SHP77 treated with DMSO at 0.1 percent for 48 hours (cell line): Measurements from ENCODE around the gene KCNQ1.

ENCODE experiments used
- DNase-seq: peaks from one replicate; lab custom pipeline; 2025; lab: John Stamatoyannopoulos, UW

Gene KCNQ1

GRCh38 chr11:2423157-2424025, 21.4 kb upstream of the KCNQ1 start:
- peak; percentile 20 for DNase-seq

DNA sequence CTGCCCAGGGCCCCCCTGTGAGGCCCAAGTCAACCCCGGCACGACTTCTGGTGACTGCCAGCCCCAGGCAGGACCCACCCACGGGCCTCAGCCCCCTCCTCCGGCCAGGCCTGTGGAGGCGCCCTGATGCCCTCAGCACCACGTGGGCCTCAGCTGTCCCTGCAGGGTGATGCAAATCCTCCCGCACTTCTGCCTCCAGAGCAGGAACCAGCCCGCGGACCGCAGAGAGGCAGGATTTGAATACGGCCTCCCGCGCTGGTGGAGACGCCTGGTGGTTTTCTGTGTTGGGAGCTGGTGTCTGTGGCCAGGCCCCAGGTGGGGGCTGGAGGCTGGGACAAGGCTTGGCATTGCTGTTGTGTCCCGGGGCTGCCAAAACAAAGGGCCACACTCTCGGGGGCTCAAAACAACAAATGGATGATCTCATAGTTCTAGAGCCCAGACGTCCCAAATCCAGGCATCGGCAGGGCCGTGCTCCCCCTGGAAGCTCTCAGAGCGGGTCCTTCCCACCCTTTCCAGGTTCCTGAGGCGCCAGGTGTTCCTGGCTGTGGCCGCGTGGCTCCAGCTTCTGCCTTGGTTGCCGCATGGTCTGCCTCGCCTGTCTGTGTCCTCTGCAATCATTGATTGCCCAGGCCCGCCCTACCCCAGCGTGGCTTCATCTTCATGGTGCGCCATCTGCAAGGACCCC, 19.9 kb upstream of the KCNQ1 start:
- no peak for DNase-seq

DNA sequence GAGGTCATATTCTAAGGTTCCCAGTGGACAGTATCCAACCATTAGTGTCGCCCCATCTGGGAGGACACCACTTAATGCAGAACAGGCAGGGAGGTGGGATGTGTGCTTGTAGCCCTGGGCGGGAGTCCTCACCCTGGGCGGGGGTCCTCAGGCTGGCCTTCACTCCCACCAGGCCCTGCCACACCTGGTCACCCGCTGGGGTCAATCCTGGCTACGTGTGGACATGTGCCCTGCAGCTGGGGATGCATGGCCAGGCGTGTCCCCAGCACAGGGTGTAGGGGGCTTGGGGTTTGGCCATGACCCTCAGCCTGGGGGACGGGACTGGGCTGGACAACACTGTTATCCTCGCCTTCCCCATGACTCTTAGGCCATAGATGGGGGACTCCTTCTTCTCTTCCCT, 19.3 kb upstream of the KCNQ1 start:
- no peak for DNase-seq

DNA sequence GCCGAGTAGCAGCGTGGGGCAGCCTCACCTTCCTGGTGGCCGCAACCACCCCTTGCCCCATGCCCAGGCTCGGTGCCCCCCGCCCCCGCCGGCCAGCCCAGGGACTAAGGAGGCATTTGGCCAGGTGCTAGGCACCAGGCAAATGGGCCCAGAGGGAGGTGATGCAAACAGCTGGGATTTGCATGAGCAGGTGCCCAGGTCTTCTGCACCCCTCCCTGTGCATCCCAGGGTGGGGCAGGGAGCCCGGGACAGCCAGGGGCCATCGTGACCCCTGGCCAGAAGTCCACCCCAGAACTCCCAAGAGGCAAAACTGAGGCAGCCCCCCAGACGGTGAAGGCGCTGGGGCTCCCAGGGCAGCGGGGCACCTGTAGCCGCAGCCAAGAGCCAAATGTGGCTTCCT, 18.6 kb upstream of the KCNQ1 start:
- DNase-seq = no peak

GRCh38 chr11:2426826-2427521, 17.8 kb upstream of the KCNQ1 start:
- DNase-seq = no peak

DNA sequence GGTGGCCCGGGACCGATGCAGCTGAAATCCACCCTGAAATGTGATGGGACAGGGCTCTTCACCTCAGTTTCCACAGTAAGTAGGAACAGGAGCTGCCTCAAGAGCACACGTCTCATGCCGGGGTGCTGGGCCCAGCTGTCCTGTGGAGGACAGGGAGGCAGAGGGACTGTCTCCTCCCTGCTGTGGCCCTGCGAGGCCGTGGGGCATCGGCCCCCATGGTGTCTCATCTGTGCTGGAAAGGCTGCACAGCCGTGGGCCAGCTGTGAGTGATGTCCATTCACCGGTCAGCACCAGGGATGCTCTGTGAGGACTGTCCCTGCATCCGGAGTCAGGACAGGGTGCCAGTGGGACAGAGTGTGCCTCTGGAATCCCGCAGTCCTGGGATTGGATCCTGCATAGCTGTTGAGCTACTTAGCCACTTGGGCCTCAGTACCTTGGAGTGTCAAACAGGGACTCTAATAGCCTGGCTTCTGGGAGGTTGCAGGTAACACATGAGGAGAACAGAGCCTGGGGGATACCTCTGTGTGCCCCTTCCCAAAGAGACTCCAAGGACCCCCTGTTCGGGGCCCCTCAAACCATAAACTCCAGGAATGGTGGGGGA, 17.0 kb upstream of the KCNQ1 start:
- no peak for DNase-seq

- DNase-seq = no peak
These were observed 16.4 kb upstream of the KCNQ1 start for GRCh38 chr11:2428322-2428795.

GRCh38 chr11:2431395-2431794, 13.4 kb upstream of the KCNQ1 start:
- DNase-seq = no peak

GRCh38 chr11:2432171-2432621, 12.6 kb upstream of the KCNQ1 start:
- no peak for DNase-seq

- no peak for DNase-seq
These were observed 12.2 kb upstream of the KCNQ1 start for GRCh38 chr11:2432628-2433071.

DNA sequence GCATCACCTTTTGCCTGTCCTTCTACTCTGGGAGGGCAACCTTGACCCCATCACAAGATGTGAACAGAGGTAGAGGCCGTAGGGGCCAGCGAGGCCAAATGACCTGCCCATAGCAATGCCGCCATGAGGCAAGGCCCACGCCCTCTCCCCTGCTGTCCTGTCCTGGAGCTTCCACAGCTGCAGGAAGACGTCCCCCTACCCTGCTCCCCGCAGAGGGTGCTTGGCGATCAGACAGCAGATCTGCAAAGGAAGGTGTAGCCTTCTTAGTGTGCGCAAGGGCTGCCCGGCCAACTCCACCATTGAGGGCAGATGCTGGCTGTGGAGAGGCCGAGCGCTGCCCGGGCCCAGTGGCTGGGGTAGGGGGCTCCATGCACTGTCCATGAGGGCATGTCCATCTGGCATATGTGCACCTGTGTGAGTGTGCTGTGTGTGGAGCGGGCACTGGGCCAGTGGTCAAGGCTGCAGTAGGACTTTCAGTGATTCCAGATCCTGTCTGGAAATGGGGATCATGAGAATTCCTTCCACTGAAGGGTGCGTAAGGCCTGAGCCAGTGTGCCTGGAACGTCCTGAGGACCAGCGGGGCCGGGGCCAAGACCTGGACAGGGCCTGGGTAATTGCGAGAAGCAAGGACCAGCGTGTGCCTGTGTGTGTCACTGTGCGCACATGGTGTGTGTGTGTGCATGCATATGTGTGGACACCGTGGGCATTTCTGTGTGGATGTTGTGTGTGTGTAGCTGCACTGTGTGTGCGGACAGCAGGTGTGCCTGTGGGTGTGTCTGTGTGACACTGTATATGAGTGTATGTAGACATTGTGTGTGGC, 11.5 kb upstream of the KCNQ1 start:
- no peak for DNase-seq

- DNase-seq = no peak
These were observed 10.8 kb upstream of the KCNQ1 start for GRCh38 chr11:2434008-2434407.

- no peak for DNase-seq
These were observed 10.1 kb upstream of the KCNQ1 start for GRCh38 chr11:2434506-2435255.

DNA sequence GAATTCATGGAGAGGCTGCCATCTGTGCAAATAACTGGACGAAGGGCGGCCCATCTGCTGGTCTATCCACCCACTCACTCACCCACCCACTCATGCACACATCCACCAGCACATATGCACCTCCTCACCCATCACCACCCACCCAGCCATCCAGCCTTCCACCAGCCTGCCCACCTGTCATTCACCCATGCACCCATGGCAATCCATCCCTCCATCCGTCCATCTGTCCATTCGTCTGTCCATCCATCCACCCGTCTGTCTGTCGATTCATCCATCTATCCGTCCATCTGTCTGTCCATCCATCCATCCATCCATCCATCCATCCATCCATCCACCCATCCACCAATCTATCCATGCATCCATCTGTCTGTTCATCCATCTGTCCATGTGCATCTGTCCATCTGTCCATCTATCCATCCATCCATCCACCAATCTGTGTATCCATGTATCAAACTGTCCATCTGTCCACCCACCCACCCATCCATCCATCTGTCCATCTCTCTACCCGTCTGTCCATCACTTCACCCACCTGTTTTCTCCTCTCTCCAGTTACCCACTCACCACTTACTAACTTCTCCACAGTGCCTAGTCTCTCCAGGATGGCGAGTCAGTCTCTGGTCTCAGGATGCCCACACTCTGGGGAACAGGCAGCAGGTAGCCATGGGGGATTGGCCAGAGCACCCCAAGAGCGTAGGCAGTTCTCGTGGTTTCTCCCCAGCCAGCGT, 9.4 kb upstream of the KCNQ1 start:
- no peak for DNase-seq

DNA sequence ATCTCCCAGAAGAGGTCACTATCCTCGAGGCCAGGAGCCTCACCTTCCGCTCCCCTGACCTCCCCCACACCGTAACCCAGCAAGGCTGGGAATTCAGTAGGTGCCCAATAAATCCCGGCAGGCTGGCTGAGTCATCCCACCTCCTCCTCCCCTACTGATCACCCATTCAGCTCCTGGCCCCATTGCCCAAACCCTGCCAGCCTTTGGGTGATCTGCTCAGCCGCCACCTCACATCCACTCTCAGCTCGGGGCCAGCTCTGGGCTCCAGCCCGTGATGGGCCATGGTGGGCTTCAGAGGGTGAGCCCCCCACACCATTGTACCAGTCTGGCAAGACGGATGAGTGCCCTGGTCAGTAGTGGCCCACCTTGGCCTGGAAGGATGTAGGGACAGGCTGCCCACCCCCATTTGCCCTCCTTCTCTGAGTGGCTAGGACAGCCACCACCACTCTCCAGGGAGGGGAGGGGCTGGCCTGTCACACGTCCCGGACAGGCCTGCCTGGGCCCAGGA, 8.7 kb upstream of the KCNQ1 start:
- no peak for DNase-seq

DNA sequence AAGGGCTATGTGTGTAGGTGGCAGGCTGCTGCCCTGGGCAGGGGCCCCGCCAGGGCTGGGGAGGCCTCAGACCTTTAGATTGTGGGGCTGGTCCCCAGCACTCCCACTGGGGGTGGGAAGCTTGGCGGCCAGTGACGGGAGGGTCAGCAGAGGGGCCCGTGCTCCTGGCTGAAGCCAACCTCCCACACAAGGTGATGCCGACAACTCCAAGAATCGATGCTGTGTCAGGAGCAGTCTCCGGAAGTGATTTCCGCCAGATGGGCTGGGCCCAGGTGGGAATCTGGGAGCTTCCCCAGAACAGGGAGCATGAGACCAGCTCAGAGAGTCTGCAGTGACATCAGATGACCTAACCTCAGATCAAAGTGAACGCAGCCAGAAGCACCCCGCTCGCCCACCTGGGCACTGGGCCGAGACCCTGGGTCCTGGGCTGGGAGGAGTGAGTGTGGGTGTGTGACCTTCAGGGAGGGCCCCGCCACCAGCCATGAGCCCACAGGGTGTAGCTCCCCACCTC, 8.2 kb upstream of the KCNQ1 start:
- DNase-seq = no peak

GRCh38 chr11:2437516-2437915, 7.3 kb upstream of the KCNQ1 start:
- DNase-seq = no peak

DNA sequence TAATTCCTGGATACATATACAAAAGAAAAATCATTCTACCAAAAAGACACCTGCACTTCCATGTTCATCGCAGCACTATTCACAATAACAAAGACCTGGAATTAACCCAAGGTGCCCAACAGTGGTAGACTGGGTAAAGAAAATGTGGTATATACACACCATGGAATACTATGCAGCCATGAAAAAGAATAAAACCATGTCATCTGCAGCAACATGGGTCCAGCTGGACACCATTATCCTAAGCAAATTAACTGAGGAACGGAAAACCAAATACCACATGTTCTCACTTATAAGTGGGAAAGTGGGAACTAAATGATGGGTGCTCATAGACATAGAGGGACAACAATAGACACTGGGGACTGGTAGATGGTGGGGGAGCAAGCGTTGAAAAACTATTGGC, 5.0 kb upstream of the KCNQ1 start:
- DNase-seq = no peak

DNA sequence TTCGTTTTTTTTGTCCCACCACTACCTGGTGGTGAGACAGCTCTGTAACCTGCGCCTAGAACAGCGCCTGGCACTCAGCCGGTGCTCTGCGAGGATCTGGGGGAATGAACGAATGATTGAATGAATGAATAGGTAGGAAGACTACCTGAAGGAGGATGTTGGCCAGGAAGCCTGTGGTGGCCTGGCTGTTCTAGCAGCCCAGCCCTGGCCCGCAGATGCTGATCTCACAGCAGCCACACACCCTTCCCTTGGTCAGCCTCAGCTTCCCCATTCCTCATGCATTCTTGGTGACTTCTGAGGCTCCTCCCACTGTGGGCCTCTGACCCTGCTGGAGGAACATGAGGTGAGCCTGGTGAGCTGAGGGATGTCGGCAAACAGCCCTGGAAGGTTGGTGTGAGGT, 4.2 kb upstream of the KCNQ1 start:
- no peak for DNase-seq
